HG03432 (cell line): ENCODE data around the gene MRPL32.

Experiments
- ATAC-seq: cut with Tn5 transposase; IDR thresholded peaks from one replicate; pipeline ENCODE4 v1.9.1; 2021; ENCODE audit warnings: mild to moderate bottlenecking, moderate library complexity; ENCODE audit not compliant: unreplicated experiment

MRPL32 gene

GRCh38 chr7:42925630-42926029, 6.5 kb upstream of the MRPL32 start:
- no peak for ATAC-seq

- ATAC-seq, result no peak
These were observed 6.0 kb upstream of the MRPL32 start for GRCh38 chr7:42926204-42926603.

GRCh38 chr7:42928754-42929153, 3.4 kb upstream of the MRPL32 start:
- ATAC-seq, result no peak

GRCh38 chr7:42929449-42929848, 2.7 kb upstream of the MRPL32 start:
- no peak for ATAC-seq

DNA sequence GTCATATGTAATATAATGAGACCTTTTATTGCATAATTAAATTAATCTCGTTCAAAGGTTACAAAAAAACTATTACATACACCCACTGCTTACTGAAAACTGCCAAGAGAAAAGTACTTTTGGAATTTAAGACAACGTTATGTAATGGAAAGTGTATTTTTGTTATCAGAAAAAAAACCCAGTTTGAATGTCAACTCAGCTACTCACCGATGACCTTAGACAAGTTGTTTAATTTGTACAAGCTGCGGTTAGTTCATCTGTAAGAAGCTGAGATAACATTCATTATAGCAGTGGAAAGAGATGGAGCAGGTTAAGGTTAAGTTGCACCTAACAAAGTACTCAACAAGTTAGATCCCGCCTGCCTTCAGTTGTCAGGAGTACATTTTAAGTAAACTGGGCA, 1.3 kb upstream of the MRPL32 start:
- no peak for ATAC-seq

DNA sequence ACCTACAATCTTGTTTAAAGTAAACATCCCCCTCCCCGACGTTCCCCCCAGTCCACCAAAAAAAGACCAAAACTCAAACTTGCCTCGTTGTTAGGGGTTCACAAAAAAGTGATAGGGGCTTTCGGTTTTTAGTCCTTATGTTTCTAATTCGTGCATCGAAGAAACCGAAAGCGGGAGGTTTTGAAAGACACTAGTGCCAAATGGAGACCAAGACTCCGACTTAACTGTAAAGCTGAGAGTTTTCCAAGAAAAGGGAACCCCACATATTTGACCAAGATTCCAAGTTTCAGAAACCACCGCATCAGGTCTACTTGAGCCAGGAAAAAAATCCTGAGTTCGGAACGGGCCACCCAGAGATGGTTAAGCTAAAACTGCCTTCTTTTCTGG, 736 bp upstream of the MRPL32 start:
- ATAC-seq, result no peak

GRCh38 chr7:42932811-42933591, 825 bp downstream of the MRPL32 start:
- ATAC-seq, result no peak

GRCh38 chr7:42934291-42934690, 2.1 kb downstream of the MRPL32 start:
- no peak for ATAC-seq

- ATAC-seq, result no peak
These were observed 3.7 kb downstream of the MRPL32 start for GRCh38 chr7:42935861-42936260.

GRCh38 chr7:42939457-42940240, 7.5 kb downstream of the MRPL32 start:
- peak; percentile 37 for ATAC-seq

DNA sequence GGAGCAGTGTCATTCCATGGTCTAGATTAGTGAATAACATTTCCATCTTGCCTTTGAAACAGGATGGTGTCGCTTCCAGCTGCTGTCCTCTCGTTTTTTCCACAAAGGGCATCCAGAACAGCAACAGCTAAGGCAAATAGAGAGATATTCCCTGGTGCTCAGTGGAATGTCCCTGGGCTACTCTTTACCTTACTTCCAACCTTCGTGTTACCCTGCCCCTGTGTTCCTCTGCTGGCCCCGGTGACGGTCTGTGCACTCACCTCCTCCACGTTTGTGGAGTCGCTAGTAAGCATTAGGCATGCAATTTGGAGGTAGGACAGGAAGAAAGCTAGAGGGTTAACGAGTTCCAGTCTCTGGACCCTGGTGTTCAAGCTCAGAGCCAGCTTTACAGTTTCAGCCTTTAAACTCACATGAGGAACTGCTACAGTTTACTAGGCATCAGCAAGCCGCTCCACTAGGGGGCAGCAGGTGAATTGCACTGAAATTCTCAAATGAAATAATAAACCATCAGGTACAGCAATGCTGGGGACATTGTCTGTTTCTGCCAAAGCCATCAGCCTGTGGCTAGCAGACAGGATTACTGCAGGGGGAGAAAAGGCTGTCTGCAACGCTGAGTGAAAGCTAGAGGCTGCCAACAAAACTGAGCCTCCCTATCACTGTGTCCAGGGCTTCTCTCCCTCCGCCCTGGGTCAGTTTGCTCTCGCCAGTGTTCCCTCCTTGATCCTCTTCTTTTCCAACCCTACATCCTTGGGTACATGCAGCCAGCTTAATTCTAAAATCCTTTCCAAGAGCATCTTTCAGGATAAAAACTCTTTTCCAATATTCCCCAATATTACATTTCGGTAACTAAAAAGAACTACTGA, 9.0 kb downstream of the MRPL32 start:
- ATAC-seq, result peak; percentile 49

DNA sequence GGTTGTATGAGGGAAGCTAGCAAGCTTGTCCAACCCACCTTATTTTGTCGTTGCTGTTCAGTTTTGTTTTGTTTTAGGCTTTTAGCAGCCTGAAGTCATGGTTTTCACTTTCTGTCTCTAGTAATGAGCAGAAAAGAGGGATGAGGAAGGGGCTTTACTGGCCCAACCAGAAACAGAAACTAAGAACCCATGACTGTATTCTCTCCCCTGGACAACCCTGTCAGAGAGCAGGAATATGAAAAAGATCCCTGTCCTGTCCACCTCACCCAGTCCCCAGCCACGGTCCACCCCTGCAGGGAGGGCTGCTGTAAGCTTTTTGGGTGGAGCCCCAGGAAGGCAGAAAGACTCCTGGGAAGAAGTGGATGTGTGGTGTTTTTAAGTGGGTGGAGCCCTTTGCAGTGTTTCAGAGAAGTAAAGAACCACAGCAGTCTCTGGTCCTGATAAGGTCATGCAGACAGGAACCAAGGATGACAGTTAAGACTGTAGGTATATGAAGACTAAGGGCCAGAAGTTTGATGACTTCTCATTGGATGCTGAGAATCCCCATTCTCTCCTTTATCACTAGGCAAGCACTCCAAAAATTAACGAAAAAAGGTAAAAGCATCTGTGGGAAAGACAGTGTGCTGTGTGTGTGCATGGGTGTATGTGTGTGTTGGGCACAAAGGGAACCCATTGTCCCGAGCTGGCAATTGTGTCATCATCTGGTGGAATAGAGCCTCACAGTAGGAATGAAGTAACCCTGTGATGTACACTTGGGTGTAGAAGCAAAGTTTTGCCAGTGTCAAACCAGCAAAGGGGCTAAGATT, 13.8 kb downstream of the MRPL32 start:
- ATAC-seq, result peak; percentile 71

- no peak for ATAC-seq
These were observed 14.4 kb downstream of the MRPL32 start for GRCh38 chr7:42946627-42946950.

DNA sequence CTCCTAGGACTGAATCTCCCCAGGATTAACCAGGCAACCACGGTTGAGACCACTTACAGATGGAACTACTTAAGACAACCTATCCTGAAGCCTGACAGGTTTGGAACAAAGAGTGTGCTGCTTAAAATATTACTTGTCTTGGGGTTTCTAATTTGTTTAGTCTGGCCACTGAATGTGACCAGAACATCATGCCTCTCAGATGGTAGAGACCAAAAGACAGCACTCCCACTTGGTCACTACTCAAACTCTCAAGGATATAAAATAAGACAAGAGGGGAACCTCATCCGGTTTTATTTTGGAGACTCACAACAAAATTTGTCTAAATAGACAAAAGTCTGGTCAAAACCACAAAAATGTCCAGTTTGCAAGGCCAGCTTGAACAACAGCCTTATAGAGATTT, 15.3 kb downstream of the MRPL32 start:
- ATAC-seq, result no peak

DNA sequence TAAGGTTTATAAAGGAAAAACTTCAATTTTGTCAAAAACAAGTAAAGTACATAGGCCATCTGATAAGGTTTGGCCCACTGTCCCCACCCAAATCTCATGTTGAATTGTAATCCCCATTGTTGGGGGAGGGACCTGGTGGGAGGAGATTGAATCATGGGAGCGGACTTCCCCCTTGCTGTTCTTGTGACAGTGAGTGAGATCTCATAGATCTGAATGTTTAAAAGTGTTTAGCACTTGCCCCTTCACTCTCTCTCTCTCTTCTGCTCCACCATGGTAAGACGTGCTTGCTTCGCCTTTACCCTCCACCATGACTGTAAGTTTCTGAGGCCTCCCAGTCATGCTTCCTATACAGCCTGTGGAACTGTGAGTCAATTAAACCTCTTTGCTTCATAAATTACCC, 18.2 kb downstream of the MRPL32 start:
- no peak for ATAC-seq

DNA sequence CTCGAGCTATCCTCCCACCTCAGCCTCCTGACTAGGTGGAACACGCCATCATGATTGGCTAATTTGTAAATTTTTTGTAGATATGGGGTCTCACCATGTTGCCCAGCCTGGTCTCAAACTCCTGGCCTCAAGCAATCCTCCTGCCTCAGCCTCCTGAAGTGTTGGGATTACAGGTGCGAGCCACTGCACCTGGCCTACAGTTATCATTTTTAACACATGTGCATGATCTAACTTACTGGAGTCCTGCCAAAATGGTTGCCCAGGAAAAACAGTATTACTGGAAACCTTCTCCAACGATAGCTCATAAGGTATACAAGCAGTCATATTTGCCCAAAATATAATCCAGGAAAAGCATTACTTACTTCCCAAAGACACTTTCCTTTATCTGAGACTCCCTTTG, 20.2 kb downstream of the MRPL32 start:
- ATAC-seq, result no peak

- no peak for ATAC-seq
These were observed 21.8 kb downstream of the MRPL32 start for GRCh38 chr7:42953994-42954393.

DNA sequence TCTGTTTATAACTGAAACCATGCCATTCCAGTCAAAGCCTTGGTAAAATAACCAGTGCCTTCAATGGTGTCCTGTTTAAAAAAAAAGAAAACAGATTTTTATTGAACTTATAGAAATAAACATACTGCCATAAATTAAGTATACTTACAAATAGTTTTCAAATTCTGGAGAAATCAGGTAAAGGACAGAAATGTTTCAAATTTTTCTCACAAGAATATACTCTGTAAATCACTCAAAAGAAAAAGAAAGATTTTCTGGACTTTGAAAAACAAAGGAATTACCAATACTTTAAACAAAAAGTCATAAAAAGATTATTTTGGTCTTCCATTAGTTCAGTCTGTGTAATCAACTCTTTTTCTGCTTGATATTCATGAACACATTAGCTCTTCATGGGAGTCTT, 23.9 kb downstream of the MRPL32 start:
- ATAC-seq, result no peak

DNA sequence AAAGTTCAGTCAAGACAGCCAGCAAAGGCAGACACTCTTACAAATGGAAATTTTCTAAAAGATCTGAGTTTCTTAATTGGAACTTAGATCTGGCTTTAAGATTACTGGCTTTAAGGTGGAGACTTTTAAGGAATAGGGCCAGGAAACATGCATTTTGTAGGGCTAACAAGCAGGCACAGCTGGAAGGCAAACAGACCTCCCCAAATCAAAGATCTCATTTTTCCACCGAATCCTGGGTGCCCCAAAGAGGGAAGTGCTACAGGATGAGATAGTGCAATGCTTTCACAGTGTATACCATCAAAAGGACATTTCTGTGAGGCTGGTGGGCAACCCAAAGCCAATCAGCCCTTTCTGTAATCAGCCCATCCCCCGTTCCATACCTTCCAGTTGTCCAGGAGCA, 27.4 kb downstream of the MRPL32 start:
- no peak for ATAC-seq

GRCh38 chr7:42960762-42961161, 28.6 kb downstream of the MRPL32 start:
- peak; percentile 68 for ATAC-seq

GRCh38 chr7:42961170-42961569, 29.0 kb downstream of the MRPL32 start:
- ATAC-seq, result no peak
